ENCODE measurements around the gene CACNA1A.
"Not testable (repeated sequence)": the region's sequence is repeated elsewhere in the genome, so short reads cannot be mapped to it uniquely, and the experiment has no call there.

Gene CACNA1A

DNA sequence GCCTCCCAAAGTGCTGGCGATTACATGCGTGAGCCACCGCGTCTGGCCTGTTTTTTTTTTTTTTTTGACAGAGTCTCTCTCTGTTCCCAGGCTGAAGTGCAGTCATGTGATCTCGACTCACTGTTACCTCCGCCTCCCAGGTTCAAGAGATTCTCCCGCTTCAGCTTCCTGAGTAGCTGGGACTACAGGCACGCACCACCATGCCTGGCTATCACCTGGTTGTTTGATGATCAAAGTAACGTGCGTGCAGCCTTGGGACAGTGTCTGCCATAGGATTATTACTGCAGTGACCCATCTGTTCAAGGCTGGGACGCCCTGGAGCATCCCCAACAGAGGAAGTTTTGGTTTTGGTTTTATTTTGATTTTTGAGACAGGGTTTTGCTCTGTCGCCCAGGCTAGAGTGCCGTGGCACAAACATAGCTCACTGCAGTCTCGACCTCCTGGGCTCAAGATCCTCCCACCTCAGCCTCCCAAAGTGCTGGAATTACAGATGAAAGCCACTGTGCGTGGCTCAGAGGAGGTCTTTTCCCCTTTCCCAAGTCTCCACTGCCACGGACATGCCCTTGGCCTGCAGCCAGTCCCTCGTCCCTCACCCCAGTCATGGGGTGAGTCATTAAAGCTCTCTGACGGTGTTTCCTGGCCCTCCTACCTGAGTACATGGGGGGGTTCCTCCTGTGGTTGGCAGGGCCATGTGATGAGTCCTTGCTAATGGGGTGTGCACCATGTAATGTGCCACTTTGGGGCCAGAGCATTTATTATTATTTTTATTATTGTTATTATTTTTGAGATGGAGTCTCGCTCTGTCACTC lies 290.5 kb downstream of the CACNA1A start:
- DNase-seq: peak; percentile 59

DNA sequence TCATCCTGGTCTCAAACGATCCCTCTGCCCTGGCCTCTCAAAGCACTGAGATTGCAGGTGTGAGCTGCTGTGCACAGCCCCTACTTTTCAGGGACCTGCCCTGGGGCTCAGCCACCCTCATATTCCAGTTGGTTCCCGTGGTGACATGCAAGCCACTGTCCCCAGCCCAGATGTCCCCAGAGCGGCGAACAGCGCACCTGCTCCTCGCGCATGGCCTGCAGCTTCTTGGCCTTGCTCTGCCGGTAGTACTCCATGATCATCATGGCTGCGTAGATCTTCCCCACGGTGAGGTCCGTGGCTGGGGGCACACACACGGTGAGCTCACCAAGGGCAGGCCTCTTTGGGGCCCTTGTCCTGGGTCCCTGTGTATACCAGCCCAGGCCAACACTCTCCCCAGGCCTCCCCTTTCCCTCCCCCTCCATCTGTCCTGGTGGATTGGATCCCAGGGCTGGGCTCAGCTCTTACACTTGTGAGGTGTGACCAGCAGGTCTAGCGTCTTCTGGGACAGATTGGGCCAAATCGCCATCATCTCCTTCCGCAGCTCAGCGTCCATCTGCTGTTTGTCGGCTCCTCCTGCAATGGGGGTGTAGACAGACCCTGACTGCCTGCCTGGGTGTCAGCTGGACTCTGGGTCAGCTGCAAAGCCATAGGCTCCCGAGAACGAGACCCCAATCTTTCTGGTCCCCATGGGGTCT lies 292.1 kb downstream of the CACNA1A start:
- no peak for DNase-seq

DNA sequence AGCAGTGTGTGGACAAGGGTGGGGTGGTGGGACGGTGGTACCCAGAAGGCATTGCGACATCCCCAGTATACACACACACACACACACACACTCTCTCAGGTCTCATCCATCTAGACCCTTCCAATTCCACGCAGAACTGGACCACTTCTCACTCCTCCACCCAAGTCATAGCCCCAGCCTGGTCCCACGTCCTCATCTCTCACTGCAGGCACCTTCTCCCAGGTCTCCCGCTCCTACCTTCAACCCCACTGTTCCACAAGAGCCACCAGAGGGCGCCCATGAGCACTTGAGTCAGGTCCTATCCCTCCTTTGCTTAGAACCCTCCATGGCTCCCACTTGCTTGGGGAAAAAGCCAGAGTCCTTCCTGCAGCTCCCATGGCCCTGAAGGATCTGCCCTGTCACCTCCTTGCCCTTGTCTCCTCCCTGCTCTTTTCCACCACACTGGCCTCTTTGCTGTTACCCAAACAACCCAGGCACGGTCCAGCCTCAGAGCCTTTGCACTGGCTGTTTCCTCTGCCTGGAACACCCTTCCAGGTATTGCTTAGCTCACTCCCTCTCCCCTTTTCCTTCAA lies 293.4 kb downstream of the CACNA1A start:
- peak; percentile 77 for DNase-seq

DNA sequence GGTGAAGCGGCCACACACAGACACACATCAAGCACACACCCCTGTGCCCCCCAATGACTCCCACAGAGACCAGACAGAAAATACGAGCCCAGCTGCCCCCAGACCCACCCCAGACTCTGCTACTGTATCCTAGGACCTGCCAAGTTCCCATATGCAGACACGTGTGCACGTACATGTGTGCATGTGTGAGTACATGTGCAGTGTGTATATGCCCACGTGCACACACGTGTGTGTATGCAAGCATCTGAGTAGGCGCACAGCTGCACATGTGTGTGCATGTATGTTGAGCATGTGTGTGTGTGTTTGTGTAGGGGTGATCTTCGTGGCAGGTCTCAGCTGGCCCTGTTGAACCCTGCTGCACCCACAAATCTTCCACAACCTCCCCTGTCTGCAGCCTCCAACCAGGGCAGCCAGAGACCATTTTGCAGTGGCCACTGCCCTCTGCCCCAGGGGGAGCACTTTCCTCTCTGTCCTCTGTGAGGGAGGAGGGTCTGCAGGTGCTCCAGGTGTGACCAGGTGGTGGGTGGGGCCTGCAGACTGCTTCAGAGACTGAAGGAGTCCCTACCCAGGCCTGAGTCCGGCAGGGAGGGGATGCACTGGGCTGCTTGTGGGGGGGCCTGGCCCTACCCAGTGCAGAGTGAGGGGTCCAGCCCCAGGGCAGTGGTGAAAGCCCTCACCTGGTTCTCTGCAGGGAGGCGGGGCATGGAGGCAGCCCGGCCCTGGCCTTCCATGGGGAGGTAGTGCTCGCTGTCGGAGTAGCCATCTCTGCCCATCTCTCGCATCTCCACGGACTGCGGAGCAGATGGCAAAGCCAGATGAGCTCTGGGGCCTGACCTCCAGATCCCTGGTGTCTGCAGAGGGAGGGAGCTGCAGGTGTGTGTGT lies 294.6 kb downstream of the CACNA1A start:
- no peak for DNase-seq

DNA sequence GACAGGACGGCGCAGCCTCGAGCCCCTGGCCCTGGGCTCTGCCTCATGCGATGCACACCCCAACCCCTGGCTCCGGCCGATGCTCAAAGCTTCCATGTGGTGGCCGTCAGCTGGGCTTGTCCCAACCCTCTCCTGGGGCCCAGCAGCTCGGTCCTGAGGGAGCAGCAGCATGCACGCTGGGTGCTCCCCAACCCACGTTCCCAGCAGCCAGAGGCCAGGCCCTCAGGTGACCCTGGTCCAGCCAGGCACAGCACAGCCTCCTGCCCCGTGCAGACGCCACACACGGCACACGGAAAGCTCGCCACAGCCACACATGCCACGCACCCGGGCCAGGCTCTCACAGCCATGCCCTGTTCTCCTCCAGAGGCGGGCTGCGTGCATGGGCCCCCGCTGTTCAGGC lies 295.3 kb downstream of the CACNA1A start:
- DNase-seq: no peak

DNA sequence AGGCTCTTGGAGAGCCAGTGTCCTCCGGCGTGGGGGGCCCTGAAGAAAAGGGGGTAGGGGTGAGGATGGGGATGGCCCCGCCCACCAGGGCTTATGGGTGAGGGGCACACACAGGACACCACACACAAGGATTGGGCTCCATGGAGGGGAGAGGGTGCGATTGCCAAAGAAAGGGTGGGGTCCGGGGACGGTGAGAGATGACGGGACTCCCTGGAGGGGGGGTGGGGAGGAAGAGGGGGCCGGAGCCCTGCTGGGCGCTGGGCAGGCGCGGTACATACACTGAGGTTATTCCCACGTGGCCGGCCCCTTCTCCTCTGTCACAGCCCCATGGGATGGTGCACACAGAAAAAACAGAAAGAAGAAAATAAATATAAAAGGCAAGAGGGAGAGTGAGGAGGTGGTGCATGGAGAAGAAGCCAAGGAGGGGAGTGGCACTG lies 295.9 kb downstream of the CACNA1A start:
- no peak for DNase-seq

DNA sequence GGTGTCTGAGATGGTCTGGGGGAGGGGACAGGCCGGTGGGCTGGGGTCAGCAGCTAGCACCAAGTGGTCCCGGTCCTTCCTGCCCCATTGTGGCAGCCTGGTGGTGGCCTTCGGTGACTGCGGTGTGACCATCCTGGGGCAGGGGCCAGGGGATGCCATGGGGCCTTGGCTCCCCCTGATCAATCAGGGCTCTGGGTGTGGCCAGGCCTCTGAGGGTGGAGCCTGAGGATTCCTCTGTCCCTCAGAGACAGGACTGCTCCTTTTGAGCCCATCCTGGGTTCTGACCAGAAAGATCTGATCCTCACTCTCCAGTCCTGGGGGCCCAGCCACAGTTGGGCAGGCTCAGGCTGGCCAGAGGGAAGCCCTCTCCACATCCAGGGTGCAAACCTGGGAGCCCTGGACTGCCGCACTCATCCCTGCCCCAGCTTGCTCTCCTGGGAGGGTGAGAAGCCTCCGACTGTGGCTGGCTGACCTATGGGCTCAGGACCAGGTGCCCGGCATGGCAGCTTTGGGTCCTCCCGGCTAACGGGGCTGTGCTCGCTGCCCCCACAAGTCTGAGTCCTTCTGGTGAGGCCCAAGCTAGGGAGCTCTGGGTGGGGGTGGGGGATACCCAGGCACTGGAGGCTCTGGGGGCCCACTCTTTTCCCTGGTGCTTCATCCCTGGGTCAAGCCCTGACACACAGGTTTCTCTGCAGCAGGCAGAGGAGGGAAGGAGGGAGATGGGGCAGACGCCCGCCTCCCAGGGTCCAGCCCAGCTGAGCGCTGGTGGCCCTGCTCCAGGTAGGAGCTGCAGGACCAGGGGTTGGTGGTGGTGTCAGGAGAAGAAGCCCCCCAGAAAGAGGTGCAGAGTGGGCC lies 296.6 kb downstream of the CACNA1A start:
- DNase-seq: no peak

DNA sequence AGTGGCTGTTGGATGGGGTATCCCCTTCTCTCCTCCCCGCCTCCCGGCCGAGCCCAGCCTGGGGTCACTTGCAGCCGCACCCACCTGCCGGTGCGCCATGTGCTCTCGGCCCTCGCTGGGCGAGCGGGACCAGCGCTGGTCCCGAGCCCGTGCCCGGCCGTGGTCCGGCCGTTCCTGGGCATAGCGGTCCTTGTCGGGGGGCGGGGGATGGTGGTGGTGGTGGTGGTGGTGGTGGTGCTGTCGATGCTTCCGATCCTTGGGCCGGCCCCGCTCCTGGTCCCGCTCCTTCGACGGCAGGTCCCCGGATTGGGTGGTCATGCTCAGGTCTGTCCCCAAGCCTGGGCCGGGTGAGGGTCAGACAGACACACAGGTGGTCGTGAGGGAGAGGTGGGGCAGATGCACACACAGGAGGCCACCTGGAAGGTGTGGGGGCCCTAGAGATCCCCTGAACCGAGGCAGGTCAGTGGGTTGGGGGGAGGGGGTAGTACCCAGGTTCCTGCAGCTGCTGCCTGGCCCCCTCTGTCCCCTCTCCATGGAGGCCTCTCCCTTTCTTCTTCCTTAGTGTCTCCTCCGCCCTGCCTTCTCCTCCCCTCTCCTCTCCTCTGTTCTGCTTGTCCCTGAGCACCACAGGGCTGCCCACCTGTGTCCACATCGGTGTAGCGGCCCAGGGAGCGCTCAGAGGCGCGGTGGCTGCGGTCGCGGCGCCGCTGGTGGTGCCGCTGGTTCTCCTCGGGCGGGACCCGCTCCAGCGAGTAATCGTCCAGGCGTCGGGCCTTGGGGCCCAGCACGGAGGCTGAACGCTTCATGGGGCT lies 297.4 kb downstream of the CACNA1A start:
- DNase-seq: no peak

DNA sequence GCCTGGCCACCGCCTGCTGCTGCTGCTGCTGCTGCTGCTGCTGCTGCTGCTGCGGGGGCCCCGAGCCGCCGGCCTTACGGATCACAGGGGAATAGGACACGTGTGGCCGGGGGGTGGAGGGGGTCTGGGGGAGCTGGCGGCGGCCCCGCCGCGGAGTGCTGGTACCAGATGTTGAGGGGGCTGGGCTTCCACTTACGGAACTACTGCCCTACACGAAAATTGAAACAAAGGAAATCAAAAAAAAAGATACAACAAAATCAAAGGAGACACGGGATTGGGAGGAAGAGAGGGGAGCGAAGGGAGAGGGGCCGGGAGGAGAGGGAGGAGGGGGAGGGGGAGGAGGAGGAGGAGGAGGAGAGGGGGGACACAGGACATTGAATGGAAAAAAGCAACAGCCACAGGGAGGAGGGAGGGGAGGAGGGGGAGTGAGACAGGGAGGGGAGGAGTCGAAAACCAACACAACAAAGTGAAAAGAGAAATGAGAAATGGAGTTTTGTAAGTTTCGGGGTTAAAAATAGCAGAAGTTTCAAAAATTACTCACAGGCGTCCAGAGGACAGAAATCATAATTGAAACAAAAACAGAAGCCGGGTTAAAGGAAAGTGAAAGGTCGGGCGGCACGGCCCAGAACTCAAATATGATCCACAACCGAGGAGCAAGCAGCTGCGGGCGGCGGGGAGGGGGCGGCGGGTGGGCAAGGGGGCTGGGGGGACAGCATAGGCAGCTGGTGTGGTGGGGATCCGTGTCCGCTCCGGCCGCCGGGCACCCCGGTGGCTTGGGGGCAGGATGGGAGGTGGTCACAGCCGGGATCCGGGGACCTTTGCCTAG lies 298.2 kb downstream of the CACNA1A start:
- DNase-seq: peak; percentile 68

DNA sequence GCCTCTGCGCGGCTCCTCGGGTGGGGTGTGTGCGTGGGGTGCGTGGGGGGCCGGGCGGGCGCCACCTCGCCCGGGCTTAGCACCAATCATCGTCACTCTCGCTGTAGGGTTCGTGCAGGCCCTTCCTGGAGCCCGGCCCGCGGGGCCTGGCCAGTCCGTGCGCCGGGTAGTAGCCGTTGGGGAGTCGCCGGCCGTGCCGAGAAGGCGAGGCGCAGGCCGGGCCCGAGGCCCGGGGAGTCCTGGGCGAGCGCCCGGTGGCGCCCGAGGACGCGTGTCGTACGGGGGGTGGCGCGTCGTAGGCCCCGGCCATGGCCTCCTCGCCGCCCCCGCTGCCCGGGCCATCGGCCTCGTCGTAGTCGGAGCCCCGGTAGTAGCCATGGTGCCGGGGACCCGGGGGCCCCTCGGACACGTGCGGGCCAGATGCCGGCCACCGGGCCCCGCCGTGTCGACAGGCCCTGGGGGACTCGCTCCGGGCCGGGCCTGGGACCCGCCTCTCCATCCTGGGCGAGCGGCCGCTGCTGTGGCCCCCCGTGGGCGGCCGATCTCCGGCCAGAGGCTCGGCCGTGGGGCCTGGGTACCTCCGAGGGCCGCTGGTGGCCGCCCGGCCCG lies 298.9 kb downstream of the CACNA1A start:
- no peak for DNase-seq

DNA sequence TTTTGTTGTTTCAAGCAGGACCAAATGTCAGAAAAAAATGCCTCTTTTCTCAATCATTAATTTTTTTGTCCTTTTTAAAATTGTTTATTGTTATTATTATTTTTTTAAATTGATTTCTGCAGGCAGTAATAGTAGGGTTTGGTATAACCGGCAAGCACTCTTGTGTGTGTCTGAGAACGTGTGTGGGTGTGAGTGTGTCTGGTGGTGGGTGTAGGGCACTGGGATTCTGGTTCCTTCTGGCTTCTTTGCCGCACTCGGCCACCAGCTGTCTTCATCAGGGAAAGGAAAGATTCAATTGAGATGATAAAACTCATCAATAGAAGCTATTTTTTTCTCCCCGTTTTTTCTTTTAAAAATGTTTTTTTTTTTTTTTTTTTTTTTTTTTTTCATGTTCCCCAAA lies 299.7 kb downstream of the CACNA1A start:
- no peak for DNase-seq

DNA sequence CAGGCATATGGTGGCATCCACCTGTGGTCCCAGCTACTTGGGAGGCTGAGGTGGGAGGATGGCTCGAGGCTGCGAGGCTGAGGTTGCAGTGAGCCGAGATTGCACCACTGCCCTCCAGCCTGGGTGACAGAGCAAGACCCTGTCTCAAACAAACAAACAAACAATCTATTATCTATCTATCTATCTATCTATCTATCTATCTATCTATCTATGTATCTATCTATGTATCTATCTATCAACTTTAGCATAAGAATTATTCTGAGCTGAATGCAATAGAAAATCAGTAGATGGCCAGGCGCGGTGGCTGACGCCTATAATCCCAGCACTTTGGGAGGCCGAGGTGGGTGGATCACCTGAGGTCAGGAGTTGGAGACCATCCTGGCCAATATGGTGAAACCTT lies 304.2 kb downstream of the CACNA1A start:
- DNase-seq: not testable (repeated sequence)

DNA sequence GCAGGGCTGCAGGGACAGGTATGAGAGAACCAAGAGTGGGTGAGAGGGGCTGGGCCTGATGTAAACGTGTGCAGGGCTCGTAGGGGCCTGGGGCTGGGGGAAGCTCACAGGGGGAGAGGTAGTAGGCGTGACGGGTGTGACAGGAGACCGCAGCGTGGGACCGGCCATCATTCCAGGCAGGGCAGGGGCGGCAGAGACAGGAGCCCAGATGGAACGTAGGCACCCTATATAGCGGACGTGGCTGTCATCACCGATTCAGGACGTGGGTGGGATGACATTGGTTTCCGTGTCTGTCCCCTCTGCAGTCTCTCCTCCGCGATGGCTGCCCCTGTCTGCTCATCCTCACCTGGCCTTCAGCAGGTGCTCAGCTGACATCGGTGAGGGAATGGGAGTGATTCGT lies 307.6 kb downstream of the CACNA1A start:
- DNase-seq: no peak

DNA sequence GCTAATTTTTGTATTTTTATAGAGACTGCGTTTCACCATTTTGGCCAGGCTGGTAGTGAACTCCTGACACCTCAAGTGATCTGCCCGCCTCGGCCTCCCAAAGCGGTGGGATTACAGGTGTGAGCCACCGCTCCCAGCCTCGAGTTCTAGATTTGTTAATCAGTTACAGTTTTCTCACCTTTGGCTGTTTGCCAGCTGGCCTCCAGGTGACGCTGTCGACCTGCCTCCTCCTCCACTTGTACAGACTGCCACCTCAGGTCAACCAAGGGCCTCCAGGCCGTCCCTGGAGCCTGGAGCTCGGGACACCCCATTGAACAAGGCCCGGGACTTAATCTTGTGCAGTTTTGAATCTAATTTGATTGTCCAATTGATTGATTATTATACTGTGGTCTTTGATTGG lies 310.6 kb downstream of the CACNA1A start:
- peak; percentile 75 for DNase-seq

DNA sequence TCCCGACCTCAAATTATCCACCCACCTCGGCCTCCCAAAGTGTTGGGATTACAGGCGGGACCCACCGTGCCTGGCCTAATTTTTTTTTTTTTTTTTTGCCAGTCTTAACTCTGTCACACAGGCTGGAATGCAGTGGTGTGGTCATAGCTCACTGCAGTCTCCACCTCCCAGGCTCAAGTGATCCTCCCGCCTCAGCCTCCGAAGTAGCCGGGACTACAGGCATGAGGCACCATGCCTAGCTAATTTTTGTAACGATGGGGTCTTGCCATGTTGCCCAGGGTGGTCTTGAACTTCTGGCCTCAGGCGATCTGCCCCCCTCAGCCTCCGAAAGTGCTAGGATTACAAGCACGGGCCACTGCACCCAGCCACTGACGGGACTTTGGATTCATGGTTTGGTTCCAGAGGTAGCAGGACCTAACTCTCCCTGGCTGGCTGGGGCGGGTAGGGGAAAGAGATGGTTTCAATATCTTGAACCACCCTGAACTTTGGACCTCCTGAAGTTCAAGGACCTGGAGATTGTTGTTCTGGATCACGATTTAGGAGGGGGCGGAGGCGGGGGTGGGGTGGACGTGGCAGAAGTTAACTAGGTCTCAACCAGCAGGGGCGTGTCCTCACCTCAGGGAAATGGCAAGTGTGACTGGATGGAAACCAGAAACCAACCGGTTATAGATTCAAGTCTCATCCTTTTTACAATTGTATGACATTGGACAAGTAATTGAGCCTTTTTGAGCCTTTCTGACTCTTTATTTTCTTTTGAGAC lies 315.3 kb downstream of the CACNA1A start:
- no peak for DNase-seq

DNA sequence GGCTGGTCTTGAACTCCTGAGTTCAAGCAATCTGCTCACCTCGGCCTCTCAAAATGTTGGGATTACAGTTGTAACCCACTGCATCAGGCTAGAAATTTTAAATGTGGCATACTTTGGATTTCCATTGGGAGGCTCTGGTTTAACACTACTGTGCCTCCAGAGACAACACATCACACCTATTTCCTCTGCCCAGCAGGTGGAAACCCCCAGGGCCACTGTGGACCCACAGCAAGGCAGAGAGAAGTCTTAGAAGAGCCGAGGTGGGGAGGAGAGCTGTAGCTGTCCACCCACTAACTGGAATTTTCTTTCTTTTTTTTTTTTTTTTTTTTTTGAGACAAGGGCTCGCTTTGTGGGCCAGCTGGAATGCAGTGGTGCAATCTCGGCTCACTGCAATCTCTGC lies 316.7 kb downstream of the CACNA1A start:
- no peak for DNase-seq

DNA sequence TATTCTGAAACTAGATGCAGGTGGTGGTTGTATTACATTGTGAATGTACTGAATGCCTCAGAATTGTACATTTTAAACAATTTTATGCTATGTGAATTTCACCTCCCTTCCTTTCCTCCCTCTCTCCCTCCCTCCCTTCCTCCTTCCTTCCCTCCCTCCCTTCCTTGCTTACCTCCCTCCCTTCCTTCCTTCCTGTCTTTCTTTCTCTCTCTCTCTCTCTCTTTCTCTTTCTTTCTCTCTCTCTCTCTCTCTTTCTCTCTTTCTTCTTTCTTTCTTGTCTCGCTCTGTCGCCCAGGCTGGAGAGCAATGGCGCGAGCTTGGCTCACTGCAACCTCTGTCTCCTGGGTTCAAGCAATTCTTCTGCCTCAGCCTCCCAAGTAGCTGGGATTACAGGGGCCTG lies 318.9 kb downstream of the CACNA1A start:
- no peak for DNase-seq

DNA sequence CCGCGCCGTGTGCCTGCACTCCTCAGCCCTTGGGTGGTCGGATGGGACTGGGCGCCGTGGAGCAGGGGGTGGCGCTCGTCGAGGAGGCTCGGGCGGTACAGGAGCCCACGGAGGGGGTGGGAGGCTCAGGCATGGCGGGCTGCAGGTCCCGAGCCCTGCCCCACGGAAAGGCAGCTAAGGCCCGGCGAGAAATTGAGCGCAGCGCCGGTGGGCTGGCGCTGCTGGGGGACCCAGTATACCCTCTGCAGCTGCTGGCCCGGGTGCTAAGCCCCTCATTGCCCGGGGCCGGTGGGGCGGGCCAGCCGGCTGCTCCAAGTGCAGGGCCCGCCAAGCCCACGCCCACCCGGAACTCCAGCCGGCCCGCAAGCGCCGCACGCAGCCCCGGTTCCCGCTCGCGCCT lies 319.6 kb downstream of the CACNA1A start:
- DNase-seq: not testable (repeated sequence)

Data from CD4-positive, alpha-beta T cell treated with Interleukin-10 for 1 hour (primary cell).